Upper lobe of right lung (tissue), 1 donor: ENCODE measurements around the gene SEC14L5. TPM values are rescaled to one million over a fixed set of nuclear protein-coding genes. Genes with fewer than 3 reads are reported as not detected.
A peak's percentile ranks its signal among the peaks of the same experiment; 100 is the strongest.
"Not testable (repeated sequence)": the region's sequence is repeated elsewhere in the genome, so short reads cannot be mapped to it uniquely, and the experiment has no call there.

ENCODE experiments used
- ATAC-seq: fragments of 200-7000 bp; cut with Tn5 transposase; one replicate; pipeline ENCODE4 v1.9.1; 2020; ENCODE audit warnings: mild to moderate bottlenecking, moderate library complexity
- DNase-seq: peaks from one replicate; pipeline ENCODE4 v3.0.0-alpha.2; 2020
- H3K27ac ChIP-seq: fragments of 200-600 bp; one replicate; pipeline ENCODE4 v1.8.0; 2022
- H3K27me3 ChIP-seq: fragments of 200-600 bp; one replicate; pipeline ENCODE4 v1.8.0; 2022; ENCODE audit warnings: mild to moderate bottlenecking
- H3K36me3 ChIP-seq: fragments of 200-600 bp; one replicate; pipeline ENCODE4 v1.8.0; 2022
- H3K4me1 ChIP-seq: fragments of 200-600 bp; one replicate; pipeline ENCODE4 v1.8.0; 2022
- H3K4me3 ChIP-seq: fragments of 200-600 bp; one replicate; pipeline ENCODE4 v1.8.0; 2022; ENCODE audit warnings: mild to moderate bottlenecking
- H3K9me3 ChIP-seq: fragments of 200-600 bp; one replicate; pipeline ENCODE4 v1.8.0; 2022
- intact Hi-C: fragments of 100-400 bp; cut with DNase I; formaldehyde crosslinking; loops from one replicate; pipeline ENCODE4 v1.11.0; 2022
- total RNA-seq: library from RNA; stranded (reverse); fragmentation: NEBNext Ultra II Directional; extraction: Animal tissue kit (Norgen Biotek cat#: 25700); gene quantifications from one replicate; pipeline ENCODE4 v1.2.1, GENCODE V29; 2021
- TF ChIP-seq, protein P1 (sequence below): fragments of 200-600 bp; IDR thresholded peaks from one replicate; pipeline ENCODE4 v1.8.0; 2022; ENCODE audit warnings: antibody characterized with exemption
- donor health status: DM: no; HTN: yes; CAD: no; lungs with severe emphysema.

Gene SEC14L5
- total RNA-seq, 1 donor from 2014 or later: 0.52 TPM

DNA sequence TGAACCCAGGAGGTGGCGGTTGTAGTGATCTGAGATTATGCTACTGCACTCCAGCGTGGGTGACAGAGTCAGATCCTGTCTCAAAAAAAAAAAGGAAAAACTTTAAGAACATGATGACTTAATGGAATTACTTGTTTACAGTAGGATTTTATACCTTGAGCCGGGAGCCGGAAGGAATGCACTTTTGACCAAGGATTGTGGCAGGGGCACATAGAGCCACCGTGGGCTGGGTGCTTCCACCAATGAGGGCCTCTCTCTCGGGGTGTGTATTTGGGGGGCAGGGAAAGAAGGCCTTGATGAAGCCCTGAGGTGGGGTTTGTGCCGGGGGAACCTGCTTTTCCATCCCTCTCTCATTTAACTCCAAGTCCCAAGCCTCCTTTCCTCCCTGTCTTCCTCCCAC lies 82.3 kb downstream of the SEC14L5 start:
- intact Hi-C loops: no loop called here
- H3K9me3 ChIP-seq: no peaks in the 10 kb centered on the region
- H3K27me3 ChIP-seq: no peaks in the 10 kb centered on the region
- no peaks in the 10 kb centered on the region for H3K4me1 ChIP-seq
- TF ChIP-seq, protein P1, sequence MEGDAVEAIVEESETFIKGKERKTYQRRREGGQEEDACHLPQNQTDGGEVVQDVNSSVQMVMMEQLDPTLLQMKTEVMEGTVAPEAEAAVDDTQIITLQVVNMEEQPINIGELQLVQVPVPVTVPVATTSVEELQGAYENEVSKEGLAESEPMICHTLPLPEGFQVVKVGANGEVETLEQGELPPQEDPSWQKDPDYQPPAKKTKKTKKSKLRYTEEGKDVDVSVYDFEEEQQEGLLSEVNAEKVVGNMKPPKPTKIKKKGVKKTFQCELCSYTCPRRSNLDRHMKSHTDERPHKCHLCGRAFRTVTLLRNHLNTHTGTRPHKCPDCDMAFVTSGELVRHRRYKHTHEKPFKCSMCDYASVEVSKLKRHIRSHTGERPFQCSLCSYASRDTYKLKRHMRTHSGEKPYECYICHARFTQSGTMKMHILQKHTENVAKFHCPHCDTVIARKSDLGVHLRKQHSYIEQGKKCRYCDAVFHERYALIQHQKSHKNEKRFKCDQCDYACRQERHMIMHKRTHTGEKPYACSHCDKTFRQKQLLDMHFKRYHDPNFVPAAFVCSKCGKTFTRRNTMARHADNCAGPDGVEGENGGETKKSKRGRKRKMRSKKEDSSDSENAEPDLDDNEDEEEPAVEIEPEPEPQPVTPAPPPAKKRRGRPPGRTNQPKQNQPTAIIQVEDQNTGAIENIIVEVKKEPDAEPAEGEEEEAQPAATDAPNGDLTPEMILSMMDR: no peak
- H3K27ac ChIP-seq: no peak overlapping the region
- no peak for ATAC-seq
- DNase-seq: no peak
- no peak overlapping the region for H3K4me3 ChIP-seq
- no peaks in the 10 kb centered on the region for H3K36me3 ChIP-seq

DNA sequence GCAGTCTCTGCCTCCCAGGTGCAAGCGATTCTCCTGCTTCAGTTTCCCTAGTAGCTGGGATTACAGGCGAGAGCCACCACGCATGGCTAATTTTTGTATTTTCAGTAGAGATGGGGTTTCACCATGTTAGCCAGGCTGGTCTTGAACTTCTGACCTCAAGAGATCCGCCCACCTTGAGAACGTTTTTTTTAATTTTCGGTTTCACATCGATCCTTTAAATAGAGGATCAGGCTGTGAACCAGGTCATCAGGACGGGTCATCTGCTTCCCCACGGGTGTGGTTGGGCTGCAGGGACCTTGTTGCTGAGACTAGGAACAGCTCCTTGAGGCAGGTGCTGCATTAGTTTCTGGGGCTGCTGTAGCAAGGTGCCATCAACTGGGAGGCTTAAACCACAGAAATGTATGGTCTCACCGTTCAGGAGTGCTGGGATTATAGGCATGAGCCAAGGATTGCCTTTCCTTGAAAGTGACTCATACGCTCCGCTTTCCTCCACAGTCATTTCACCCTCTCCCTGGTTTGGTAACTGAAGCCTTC lies 83.5 kb downstream of the SEC14L5 start:
- H3K36me3 ChIP-seq: no peaks in the 10 kb centered on the region
- no peak overlapping the region for H3K4me3 ChIP-seq
- DNase-seq (no peak), ATAC-seq (no peak)
- H3K4me1 ChIP-seq: no peaks in the 10 kb centered on the region
- H3K9me3 ChIP-seq: no peaks in the 10 kb centered on the region
- intact Hi-C loops: no loop called here
- no peaks in the 10 kb centered on the region for H3K27me3 ChIP-seq
- TF ChIP-seq, protein P1: no peak
- H3K27ac ChIP-seq: no peak overlapping the region

DNA sequence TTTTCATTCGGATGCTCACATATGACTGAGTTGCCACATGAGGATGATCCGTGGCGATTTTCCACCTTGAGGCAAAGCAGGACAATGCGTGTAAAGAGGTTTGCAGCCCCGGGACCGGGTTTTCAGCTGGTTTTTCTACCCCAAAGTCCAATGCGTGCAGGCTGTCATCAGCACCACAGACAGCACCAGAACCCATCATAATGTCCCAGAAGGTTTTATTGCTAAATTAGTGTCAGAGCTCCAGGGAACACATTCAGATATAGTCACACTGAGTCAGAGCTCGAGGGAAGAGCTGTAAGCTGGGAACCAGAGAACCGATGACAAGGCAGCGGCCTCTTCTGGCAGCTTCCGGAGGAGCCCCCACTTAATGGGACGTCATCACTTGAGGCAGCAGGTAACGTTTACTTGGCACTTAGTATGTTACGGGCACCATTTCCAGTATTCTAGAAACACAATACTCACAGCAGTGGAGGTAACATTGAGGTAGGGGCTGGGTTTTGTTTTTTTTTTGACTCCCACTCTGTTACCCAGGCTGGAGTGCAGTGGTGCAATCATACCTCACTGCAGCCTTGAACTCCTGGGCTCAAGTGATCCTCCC lies 84.5 kb downstream of the SEC14L5 start:
- TF ChIP-seq, protein P1: no peak
- Histone ChIP-seq H3K36me3 (no peaks in the 10 kb centered on the region), H3K27me3 (no peaks in the 10 kb centered on the region), H3K27ac (no peak overlapping the region), H3K9me3 (no peaks in the 10 kb centered on the region), H3K4me1 (no peaks in the 10 kb centered on the region), H3K4me3 (no peak overlapping the region)
- intact Hi-C loops: no loop called here
- DNase-seq (peak; percentile 22), ATAC-seq (no peak)

DNA sequence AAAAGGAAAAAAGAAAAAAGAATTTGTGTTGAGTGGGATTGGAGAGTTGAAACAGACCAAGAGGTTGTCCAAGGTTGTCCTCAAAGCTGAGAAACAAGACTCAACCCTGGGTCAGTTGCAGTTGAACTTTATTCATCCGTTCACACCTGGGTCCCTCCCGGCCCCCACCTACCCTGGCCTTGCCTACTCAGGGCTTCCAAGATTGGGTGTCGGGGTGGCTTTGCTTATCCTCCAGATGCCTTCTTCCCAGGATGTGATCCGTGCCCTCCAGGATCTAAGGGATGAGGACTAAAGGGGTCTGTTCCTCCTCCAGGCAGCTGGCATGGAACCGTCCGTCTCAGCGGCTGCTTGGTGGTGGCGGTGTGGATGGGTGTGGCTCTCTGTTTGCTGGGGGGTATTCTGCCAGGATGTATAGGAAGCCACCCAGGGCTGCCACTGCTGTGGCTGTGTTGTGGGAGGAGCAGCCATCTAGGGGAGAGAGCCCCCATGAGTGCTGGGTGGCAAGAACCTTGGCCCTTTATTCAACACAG lies 85.9 kb downstream of the SEC14L5 start:
- TF ChIP-seq, protein P1: no peak

DNA sequence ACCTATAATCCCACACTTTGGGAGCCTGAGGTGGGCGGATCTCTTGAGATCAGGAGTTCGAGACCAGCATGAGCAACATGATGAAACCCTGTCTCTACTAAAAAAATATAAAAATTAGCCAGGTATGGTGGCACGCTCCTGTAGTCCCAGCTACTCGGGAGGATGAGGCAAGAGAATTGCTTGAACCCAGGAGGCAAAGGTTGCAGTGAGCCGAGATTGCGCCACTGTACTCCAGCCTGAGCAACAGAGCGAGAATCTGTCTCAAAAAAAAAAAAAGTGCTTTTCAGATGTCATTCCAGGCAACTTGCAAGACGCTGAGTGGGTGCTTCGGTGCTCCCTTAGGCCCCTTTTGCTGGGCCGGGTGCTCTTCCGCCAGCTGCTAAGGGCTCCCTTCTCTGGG lies 86.5 kb downstream of the SEC14L5 start:
- H3K36me3 ChIP-seq, ATAC-seq, H3K27ac ChIP-seq, H3K9me3 ChIP-seq, H3K4me1 ChIP-seq, intact Hi-C loops, H3K4me3 ChIP-seq, DNase-seq, H3K27me3 ChIP-seq: not testable (repeated sequence)

More for the DNA sequence above, 85.9 kb downstream of the SEC14L5 start:
- Histone ChIP-seq H3K4me3 (no peak overlapping the region), H3K9me3 (no peaks in the 10 kb centered on the region), H3K36me3 (no peaks in the 10 kb centered on the region), H3K27me3 (no peaks in the 10 kb centered on the region), H3K27ac (no peak overlapping the region), H3K4me1 (no peaks in the 10 kb centered on the region)
- intact Hi-C loops: no loop called here
- DNase-seq (peak; percentile 42), ATAC-seq (no peak)

DNA sequence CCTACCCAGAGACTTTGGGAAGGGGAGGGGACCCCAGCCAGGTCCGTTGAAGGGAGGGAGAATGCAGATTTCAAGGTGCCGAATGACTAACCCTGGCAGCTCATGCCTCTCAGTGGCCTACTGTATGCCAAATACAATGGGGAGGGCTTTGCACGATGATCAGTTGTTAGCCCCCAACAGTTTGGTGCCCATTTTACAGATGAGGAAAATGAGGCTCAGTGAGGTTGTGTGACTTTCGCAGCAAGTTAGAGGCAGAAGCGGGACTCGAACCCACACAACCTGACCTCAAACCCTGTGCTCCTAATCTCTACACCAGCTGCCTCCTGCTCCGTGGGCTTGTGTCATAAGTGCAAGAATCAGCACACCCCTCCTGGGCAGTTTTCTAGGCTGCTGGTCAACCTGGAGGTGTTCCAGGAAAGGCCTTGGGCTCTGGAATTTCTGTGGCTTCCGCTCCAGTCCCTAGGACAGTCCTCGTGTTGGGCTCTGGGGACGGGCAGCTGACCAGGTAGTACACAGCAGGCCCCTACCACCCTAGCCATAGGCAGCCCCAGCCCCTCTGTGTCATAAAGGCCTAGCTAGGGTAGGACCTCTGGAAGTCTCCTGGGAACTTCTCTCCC lies 87.5 kb downstream of the SEC14L5 start:
- Histone ChIP-seq H3K9me3 (no peaks in the 10 kb centered on the region), H3K27me3 (no peaks in the 10 kb centered on the region), H3K4me1 (no peaks in the 10 kb centered on the region), H3K36me3 (no peaks in the 10 kb centered on the region), H3K4me3 (no peak overlapping the region), H3K27ac (no peak overlapping the region)
- intact Hi-C loops: no loop called here
- no peak for ATAC-seq
- TF ChIP-seq, protein P1: no peak
- peak; percentile 49 for DNase-seq
